ENCODE results near the gene CNTNAP3. TPM values are rescaled to one million over a fixed set of nuclear protein-coding genes. Genes with fewer than 3 reads are reported as not detected.
"Not testable (repeated sequence)": the region's sequence is repeated elsewhere in the genome, so short reads cannot be mapped to it uniquely, and the experiment has no call there.

Gene CNTNAP3
- 10 to 100 TPM; 50.4 to 80.2 (median 60.4) TPM for total RNA-seq

GRCh38 chr9:39287980-39288379 is at the start of gene CNTNAP3:
CNTNAP3 (minus strand) TSS chr9:39288167; CDS start chr9:39288064, 103 bp downstream.
- intact Hi-C loops (cut with DNase I); H3K36me3 ChIP-seq; DNase-seq (ENCODE audit: extremely low spot score); H3K4me3 ChIP-seq; H3K9me3 ChIP-seq; H3K27me3 ChIP-seq; H3K27ac ChIP-seq (replicated peaks in 1 of 4); H3K4me1 ChIP-seq: not testable (repeated sequence)
- no CpG with 5 or more reads among the region's 42 CpGs for WGBS

- H3K36me3 ChIP-seq; H3K27ac ChIP-seq (replicated peaks in 1 of 4); H3K9me3 ChIP-seq; DNase-seq (ENCODE audit: extremely low spot score); intact Hi-C loops (cut with DNase I); H3K4me3 ChIP-seq; H3K27me3 ChIP-seq; H3K4me1 ChIP-seq: not testable (repeated sequence)
- no CpG with 5 or more reads among the region's 4 CpGs for WGBS
These were observed 8.0 kb downstream of the CNTNAP3 start for GRCh38 chr9:39279995-39280394.

GRCh38 chr9:39242513-39242912 is 45.5 kb downstream of the CNTNAP3 start:
- no CpG with 5 or more reads among the region's 4 CpGs for WGBS
- DNase-seq (ENCODE audit: extremely low spot score); H3K27ac ChIP-seq (replicated peaks in 1 of 4); H3K9me3 ChIP-seq; H3K4me3 ChIP-seq; H3K27me3 ChIP-seq; H3K4me1 ChIP-seq; intact Hi-C loops (cut with DNase I); H3K36me3 ChIP-seq: not testable (repeated sequence)

- H3K4me3 ChIP-seq; DNase-seq (ENCODE audit: extremely low spot score); H3K27me3 ChIP-seq; H3K4me1 ChIP-seq; H3K9me3 ChIP-seq; H3K27ac ChIP-seq (replicated peaks in 1 of 4); intact Hi-C loops (cut with DNase I); H3K36me3 ChIP-seq: not testable (repeated sequence)
- no CpG with 5 or more reads among the region's 12 CpGs for WGBS
These were observed 55.6 kb downstream of the CNTNAP3 start for GRCh38 chr9:39232130-39232991.

GRCh38 chr9:39215976-39216375 is 72.0 kb downstream of the CNTNAP3 start:
- H3K27ac ChIP-seq (replicated peaks in 1 of 4); H3K4me3 ChIP-seq; H3K4me1 ChIP-seq; H3K27me3 ChIP-seq; H3K9me3 ChIP-seq; intact Hi-C loops (cut with DNase I); H3K36me3 ChIP-seq; DNase-seq (ENCODE audit: extremely low spot score): not testable (repeated sequence)
- WGBS: no CpG with 5 or more reads among the region's 1 CpG

- H3K36me3 ChIP-seq; H3K27me3 ChIP-seq; DNase-seq (ENCODE audit: extremely low spot score); intact Hi-C loops (cut with DNase I); H3K4me3 ChIP-seq; H3K4me1 ChIP-seq; H3K27ac ChIP-seq (replicated peaks in 1 of 4); H3K9me3 ChIP-seq: not testable (repeated sequence)
- WGBS: no CpG with 5 or more reads among the region's 3 CpGs
These were observed 78.2 kb downstream of the CNTNAP3 start for GRCh38 chr9:39209773-39210172.

- DNase-seq (ENCODE audit: extremely low spot score); H3K9me3 ChIP-seq; H3K36me3 ChIP-seq; intact Hi-C loops (cut with DNase I); H3K27me3 ChIP-seq; H3K4me1 ChIP-seq; H3K27ac ChIP-seq (replicated peaks in 1 of 4); H3K4me3 ChIP-seq: not testable (repeated sequence)
- WGBS: no CpG with 5 or more reads among the region's 6 CpGs
These were observed 81.3 kb downstream of the CNTNAP3 start for GRCh38 chr9:39206643-39207042.

- H3K36me3 ChIP-seq; H3K27ac ChIP-seq (replicated peaks in 1 of 4); H3K27me3 ChIP-seq; H3K4me1 ChIP-seq; intact Hi-C loops (cut with DNase I); DNase-seq (ENCODE audit: extremely low spot score); H3K4me3 ChIP-seq; H3K9me3 ChIP-seq: not testable (repeated sequence)
- no CpG with 5 or more reads among the region's 4 CpGs for WGBS
These were observed 82.1 kb downstream of the CNTNAP3 start for GRCh38 chr9:39205842-39206241.

GRCh38 chr9:39200412-39200811 is 87.6 kb downstream of the CNTNAP3 start:
- H3K27me3 ChIP-seq; H3K9me3 ChIP-seq; H3K4me3 ChIP-seq; H3K4me1 ChIP-seq; intact Hi-C loops (cut with DNase I); H3K27ac ChIP-seq (replicated peaks in 1 of 4); DNase-seq (ENCODE audit: extremely low spot score); H3K36me3 ChIP-seq: not testable (repeated sequence)

- DNase-seq (ENCODE audit: extremely low spot score); intact Hi-C loops (cut with DNase I); H3K4me1 ChIP-seq; H3K27me3 ChIP-seq; H3K27ac ChIP-seq (replicated peaks in 1 of 4); H3K4me3 ChIP-seq; H3K36me3 ChIP-seq; H3K9me3 ChIP-seq: not testable (repeated sequence)
- no CpG with 5 or more reads among the region's 7 CpGs for WGBS
These were observed 89.8 kb downstream of the CNTNAP3 start for GRCh38 chr9:39198000-39198709.

- H3K4me3 ChIP-seq; H3K36me3 ChIP-seq; intact Hi-C loops (cut with DNase I); H3K27me3 ChIP-seq; H3K9me3 ChIP-seq; H3K27ac ChIP-seq (replicated peaks in 1 of 4); H3K4me1 ChIP-seq; DNase-seq (ENCODE audit: extremely low spot score): not testable (repeated sequence)
- no CpG with 5 or more reads among the region's 10 CpGs for WGBS
These were observed 116.6 kb downstream of the CNTNAP3 start for GRCh38 chr9:39171370-39171769.

GRCh38 chr9:39157714-39158113 is 130.3 kb downstream of the CNTNAP3 start:
- DNase-seq (ENCODE audit: extremely low spot score); H3K36me3 ChIP-seq; H3K27ac ChIP-seq (replicated peaks in 1 of 4); H3K9me3 ChIP-seq; H3K27me3 ChIP-seq; H3K4me3 ChIP-seq; H3K4me1 ChIP-seq; intact Hi-C loops (cut with DNase I): not testable (repeated sequence)
- no CpG with 5 or more reads among the region's 3 CpGs for WGBS
